Neural cell (in vitro differentiated cells): ENCODE results near the gene JAZF1.

Experiments
- CTCF ChIP-seq: fragments of 450-650 bp; IDR thresholded peaks from 2 replicates; pipeline ENCODE4 v1.5.1; 2014; ENCODE audit warnings: antibody characterized with exemption, mild to moderate bottlenecking, moderate library complexity; ENCODE audit not compliant: poor library complexity, severe bottlenecking
- EZH2 ChIP-seq: fragments of 200-600, 300-800 bp; shearing (Covaris generic), sonication (generic); IDR thresholded peaks from 2 replicates; pipeline ENCODE4 v1.6.1; 2014; ENCODE audit warnings: antibody characterized with exemption, low read length, borderline replicate concordance, mild to moderate bottlenecking; ENCODE audit not compliant: insufficient read depth, poor library complexity, severe bottlenecking
- POLR2AphosphoS5 ChIP-seq: IDR thresholded peaks from 2 replicates; pipeline ENCODE4 v1.6.1; 2012
- RAD21 ChIP-seq: fragments of 450-650 bp; conservative IDR thresholded peaks from 2 replicates; pipeline ENCODE4 v1.6.1; 2014; ENCODE audit warnings: antibody characterized with exemption, mild to moderate bottlenecking, moderate library complexity

GRCh38 chr7:27972276-27972675 is 208.3 kb downstream of the JAZF1 start:
- TF ChIP-seq POLR2AphosphoS5: no peak
- TF ChIP-seq CTCF: no peak
- TF ChIP-seq EZH2: no peak
- no peak for TF ChIP-seq RAD21
